Stimulated activated CD4-positive, alpha-beta T cell treated with anti-CD3 and anti-CD28 coated beads, Interleukin-2, amount 100 ng/mL, for 4 hours (primary cell): ENCODE data around the gene PARP2.
"Not testable (repeated sequence)": the region's sequence is repeated elsewhere in the genome, so short reads cannot be mapped to it uniquely, and the experiment has no call there.

Experiments used
- DNase-seq: peaks from one replicate; pipeline ENCODE4 v3.0.0-alpha.2; 2020; ENCODE audit warnings: low read depth

PARP2 gene

GRCh38 chr14:20343092-20343861, at the start of gene PARP2:
PARP2 (plus strand) TSS chr14:20343635; CDS start chr14:20343642, 7 bp downstream.
- peak; percentile 83 for DNase-seq

GRCh38 chr14:20294636-20295035, 48.8 kb upstream of the PARP2 start:
- DNase-seq, result no peak

DNA sequence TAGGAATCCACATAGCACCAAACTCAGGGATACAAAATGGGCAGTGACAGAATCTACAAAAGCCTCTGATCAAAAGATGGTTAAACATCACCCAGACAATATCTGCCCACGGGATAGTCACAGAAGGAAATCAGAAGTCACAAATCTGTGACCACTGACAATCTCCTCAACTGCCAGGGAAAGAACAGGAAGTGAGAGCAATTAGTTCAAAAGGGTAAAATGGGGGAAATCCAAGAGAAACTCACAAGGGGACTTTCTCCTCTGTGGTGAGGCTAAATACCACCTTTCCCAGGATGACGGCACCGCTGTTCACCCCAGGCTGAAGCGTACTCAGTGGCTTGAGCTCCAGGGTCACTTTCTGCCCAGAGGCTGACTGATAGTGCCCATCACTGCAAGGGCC, 48.4 kb upstream of the PARP2 start:
- DNase-seq, result no peak

DNA sequence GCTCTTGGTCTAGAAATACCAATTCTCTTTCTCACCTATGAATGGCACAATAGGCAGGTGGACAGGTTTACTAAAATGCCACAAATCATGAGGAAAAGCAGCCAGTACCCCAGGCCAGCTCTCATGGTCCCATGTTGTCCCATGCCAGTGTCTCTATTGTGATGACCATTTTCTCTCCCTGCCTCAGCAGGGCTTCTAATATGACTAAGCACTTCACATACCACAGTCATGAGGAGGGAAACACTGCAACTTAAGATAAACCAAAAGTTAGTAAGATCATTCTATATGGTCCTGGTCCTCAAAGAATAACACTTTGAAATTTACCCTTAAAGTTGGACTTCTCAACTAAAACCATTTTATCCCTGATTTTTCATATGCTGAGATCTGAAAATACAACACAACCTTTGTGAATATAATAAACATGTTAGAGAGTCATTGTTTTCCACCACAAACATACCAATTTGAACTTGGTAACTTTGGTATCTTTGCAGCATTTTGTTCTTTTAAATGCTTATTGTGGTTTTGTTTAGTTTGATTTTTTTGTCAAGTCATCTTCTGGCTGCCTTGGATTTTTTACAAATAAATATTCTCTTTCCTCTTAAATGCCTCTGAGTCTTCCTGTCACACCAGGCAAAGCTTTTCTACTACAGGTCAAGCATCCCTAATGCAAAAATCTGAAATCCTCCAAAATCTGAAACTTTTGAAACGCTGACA, 41.2 kb upstream of the PARP2 start:
- no peak for DNase-seq

- peak; percentile 80 for DNase-seq
Measured at GRCh38 chr14:20305265-20306078, 38.0 kb upstream of the PARP2 start, which contains the start of gene TTC5. TTC5 (minus strand) TSS chr14:20305951; CDS start chr14:20305937, 14 bp downstream.

DNA sequence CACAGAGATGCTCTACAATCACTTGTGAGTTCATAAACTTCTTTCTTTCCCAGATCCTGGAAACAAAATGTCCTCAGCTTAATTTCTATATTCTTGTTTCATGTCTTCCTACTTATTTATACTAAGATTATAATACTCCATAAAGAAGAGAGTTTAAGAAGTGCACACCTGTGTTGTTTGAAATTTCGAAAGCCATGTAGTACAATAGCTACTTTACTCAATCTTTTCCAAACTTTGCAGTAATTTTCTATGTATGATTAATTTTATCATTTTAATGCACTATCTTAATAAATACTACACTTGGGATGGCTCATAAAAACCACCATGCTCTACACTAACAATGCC, 37.4 kb upstream of the PARP2 start:
- no peak for DNase-seq

DNA sequence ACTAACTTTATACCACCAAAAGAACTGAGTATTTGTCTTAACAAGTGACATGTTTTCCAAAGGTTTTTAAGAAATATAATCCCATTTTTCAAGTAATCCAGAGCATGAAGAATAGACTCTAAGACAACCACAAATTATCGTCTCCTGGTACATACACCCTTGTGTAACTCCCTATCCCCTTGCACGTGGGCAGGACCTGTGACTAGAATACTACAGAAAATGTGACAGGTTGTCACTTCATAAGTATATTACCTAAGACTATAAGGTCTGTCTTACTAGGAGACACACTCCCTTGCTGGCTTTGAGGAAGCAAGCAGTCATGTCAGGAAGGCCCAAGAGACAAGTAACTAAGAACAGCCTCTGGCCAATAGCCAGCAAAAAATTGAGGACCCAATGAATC, 29.4 kb upstream of the PARP2 start:
- no peak for DNase-seq

DNA sequence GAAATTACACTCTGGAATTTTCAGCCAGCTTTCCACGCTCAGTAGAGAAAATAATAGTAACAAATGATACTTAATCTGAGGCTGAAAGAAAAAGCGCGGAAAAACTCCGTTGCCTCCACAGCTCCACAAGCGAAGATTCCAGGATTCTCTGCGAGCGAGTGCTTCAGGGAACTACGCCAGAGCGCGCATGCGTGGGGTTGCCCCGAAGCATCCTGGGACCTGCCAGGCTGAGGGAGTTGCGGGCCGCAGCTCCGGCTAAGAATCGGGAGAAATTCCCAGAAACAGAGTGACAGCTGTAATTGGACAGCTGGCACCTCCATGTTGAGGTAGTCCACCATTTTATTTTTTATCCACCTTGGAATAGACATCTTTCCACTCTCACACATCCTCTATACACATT, 25.7 kb upstream of the PARP2 start:
- no peak for DNase-seq

DNA sequence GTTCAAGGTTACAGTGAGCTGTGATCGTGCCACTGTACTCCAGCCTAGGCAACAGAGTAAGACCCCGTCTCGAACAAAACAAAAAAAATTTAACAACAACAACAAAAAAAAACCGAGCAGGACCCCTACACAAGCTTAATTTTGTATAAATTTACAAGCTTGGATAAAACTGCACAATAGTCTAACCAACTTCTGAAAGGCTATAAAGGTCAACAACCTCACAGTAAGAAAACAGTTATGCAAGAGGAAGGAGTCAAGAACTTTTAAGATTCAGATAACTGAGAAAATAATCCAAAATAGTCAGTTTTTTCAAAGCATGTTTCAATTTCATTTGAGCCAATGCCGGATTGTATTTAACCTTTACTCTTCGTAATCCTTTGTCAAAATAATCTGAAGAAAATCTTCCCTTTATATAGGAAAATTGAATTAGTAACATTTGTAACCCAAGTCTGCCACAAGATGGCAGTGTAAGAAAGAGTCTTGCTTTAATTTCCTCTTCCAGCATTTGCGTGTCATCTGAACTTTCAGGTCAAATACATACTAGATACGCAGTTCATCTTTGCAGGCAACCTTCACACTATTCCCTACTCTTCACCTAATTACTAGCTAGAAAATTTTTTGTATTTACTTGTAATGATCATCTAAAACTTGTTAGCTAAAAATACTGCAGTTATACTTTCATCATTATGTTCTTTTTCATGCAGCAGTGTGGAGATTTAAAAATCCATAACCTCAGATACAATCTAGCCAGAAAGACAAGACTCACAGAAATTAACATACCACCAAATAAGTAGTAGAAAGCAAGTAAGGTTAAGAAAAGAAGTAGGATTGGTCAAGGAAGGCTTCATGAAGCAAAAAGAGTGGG, 16.2 kb upstream of the PARP2 start:
- peak; percentile 17 for DNase-seq

DNA sequence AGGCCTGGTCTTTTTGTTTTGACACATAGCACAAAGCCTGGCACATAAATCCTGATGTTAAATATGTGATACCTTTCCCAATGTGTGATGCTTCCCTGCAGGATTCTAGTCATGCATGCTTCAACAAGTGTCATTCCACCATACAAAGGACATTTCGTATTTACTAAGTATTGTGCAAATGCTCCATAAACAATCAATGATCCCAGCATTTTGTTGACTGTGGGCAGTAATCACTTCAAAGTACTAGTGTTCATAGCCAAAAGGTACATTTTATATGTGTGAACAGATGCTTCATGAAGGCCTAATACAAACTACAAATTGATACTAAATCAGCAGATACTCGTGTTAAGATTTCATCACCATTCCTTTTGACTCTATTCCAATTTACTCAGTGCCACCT, 14.7 kb upstream of the PARP2 start:
- DNase-seq, result no peak

- DNase-seq, result no peak
Measured at GRCh38 chr14:20329355-20329754, 14.1 kb upstream of the PARP2 start.

DNA sequence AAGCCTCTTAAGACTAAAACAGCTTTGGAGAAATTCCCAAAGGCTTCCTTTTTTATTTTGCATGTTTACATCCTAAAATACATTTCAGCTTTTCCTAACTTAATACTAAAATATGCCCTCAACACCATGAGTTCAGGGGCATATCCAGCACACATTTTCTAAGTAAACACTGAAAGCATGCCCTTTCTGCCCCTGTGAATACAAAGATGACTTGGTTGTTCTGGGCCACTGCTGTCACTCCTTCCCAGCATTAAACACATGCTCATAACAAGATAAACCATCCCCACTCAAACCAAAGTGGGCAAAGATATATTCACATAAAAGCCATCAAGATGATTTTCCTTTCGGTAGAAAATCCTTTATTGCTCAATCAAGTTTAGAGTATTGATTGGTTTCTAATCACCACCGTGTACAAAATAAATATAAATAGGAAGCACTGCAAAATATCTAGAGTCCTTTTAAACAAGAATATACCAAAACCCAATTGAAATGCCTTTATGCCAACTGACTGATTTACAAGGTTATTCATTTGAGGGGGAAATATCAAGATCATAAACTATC, 12.3 kb upstream of the PARP2 start:
- DNase-seq, result no peak

DNA sequence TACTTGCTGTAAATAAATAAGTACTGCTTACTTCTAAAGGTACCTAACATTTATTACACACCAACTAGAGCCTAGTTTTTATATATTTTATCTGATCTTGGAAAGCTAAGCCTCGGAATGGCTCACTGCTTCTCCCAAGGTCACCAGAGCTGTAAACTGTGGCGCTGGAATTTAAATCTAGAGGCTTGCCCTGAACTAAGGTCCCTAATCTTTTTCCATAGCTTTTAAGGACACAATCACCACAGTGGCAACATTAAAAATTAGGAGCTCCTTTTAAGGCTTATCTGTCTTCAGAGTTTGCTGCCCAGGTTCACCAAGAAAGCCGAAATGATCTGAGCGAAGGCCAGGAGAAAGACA, 11.0 kb upstream of the PARP2 start:
- no peak for DNase-seq

GRCh38 chr14:20332788-20333493, 10.5 kb upstream of the PARP2 start, which contains the start of gene CCNB1IP1:
CCNB1IP1 (minus strand) TSS chr14:20333279; CDS start chr14:20316523, 16,756 bp downstream.
- DNase-seq, result peak; percentile 36

- DNase-seq, result no peak
Measured at GRCh38 chr14:20333494-20333841, 10.0 kb upstream of the PARP2 start.

- DNase-seq, result no peak
Measured at GRCh38 chr14:20334017-20334416, 9.4 kb upstream of the PARP2 start.

GRCh38 chr14:20341032-20341431, 2.4 kb upstream of the PARP2 start:
- DNase-seq, result not testable (repeated sequence)

- no peak for DNase-seq
Measured at GRCh38 chr14:20341646-20342045, 1.8 kb upstream of the PARP2 start.

- DNase-seq, result no peak
Measured at GRCh38 chr14:20343862-20344220, 406 bp downstream of the PARP2 start.

GRCh38 chr14:20345366-20345765, 1.9 kb downstream of the PARP2 start:
- DNase-seq, result no peak

GRCh38 chr14:20346713-20347112, 3.3 kb downstream of the PARP2 start:
- no peak for DNase-seq
